GM18909 (cell line): ENCODE measurements around the gene CGNL1.

ENCODE experiments used
- ATAC-seq: cut with Tn5 transposase; IDR thresholded peaks from one replicate; pipeline ENCODE4 v1.9.1; 2021; ENCODE audit warnings: mild to moderate bottlenecking; ENCODE audit not compliant: unreplicated experiment, poor library complexity

The CGNL1 gene

GRCh38 chr15:57586661-57587424 is 210.5 kb downstream of the CGNL1 start:
- ATAC-seq = no peak

DNA sequence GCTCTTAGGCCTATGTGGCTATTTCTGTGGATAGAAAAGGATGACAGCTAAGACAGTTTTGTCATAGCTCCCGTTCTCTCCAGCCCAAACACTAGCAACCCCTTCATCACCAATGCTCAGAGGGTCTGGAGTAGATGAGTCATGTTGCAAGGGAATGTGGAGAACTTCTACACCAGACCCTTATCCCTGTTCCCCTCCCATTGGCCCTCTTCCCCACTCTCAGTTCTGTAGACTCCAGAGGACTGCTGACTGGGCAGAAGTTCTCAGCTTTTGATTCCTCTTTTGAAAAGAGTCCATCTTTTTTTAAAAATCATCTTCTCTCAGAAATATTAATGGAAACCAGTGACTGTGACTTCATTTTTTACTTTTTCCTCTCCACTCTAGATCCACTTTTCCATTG is 213.0 kb downstream of the CGNL1 start:
- ATAC-seq = no peak

GRCh38 chr15:57589754-57590153 is 213.4 kb downstream of the CGNL1 start:
- ATAC-seq = no peak

DNA sequence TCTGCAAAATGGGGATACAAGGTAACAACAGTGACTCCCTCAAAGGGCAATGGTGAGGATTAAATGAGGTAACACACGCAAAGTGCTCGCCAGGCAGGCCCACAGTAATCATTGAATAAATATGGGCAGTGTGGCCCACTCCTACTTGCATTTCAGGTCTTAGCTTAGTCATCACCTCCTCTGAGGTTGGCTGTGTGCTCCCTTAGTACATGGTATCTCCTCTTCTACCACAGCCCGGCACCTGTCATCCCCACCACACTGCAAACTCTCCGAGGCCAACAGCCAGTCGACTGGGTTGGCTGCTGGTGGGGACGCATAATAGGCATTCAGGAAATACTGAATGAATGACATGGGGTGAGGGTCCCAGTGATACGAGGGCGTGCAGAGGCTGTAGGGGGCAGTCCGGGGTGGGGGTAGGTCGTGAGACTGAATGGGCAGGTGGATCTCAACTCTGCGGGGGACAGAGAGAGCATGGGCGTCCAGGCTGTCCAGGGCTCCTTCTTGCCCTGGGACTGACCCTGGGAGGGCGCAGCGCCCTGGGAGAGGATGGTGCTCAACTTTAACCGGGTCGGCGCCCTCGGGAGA is 215.0 kb downstream of the CGNL1 start:
- no peak for ATAC-seq

- no peak for ATAC-seq
These were observed 215.6 kb downstream of the CGNL1 start, which contains the start of gene MYZAP for GRCh38 chr15:57591822-57592367. TSS of gene MYZAP (plus strand) at chr15:57591904. CDS start at chr15:57592035, 131 bp downstream.

DNA sequence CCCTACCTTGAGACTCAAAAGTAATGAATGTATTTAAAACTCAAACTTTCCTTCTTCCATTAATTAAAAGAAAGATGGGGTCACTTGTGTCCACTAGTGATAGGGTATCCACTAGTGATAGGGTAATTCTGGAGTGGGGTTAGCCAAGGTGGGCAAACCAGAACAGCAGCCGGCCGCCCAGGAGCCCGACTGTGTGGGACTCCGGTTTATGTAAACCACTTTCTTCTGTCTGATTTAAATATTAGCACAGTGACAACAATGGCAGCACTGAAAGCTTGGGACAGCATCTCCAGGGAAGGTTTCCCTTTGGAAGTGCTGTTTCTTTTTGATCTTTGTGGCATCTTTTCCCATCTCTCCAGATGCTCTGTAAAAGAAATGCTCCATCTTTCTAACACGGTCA is 216.1 kb downstream of the CGNL1 start:
- no peak for ATAC-seq

DNA sequence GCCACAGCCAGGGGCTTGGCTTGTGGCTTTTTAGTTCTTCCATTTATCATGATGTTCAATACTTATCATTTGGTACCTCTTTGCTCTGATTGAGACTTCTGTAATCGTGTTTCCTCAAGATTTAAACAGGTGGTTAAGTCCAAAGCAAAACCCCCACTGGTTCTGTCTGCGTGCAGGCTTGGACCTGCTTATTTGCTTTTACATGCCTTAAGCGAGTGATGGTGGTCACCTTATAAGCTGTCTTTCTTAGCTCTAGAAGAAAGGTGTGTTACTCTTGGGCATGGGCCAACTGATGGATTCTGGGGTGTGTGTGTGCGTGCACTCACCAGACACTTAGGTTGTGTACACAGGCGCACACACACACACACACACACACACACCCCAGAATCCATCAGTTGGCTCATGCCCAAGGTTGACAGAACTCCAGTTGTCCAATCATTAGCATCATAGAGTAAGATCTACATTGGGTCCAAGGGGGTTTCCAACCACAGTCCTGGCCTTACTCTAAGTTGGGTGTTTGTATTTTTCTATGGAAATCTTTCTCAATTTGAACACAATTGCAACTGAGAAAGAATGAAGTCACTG is 216.6 kb downstream of the CGNL1 start:
- ATAC-seq = no peak

DNA sequence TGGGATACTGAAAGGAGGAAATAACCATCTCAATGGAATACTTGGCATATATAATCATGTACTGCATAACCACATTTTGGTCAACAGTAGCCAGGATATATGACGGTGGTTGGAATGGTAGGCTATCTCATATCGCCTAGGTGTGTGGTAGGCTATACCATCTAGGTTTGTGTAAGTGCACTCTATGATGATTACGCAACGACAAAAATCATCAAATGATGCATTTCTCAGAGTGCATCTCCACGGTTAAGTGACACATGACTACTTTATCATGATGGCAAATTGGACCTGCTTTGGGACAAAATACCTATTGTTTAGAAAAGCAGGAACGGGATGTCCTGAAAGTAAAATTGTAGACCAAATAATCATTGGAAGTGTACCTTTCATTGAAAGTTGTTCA is 218.2 kb downstream of the CGNL1 start:
- no peak for ATAC-seq

- ATAC-seq = no peak
These were observed 218.9 kb downstream of the CGNL1 start for GRCh38 chr15:57595011-57595866.

- ATAC-seq = no peak
These were observed 220.1 kb downstream of the CGNL1 start for GRCh38 chr15:57596301-57596855.

GRCh38 chr15:57596978-57597377 is 220.7 kb downstream of the CGNL1 start:
- no peak for ATAC-seq

DNA sequence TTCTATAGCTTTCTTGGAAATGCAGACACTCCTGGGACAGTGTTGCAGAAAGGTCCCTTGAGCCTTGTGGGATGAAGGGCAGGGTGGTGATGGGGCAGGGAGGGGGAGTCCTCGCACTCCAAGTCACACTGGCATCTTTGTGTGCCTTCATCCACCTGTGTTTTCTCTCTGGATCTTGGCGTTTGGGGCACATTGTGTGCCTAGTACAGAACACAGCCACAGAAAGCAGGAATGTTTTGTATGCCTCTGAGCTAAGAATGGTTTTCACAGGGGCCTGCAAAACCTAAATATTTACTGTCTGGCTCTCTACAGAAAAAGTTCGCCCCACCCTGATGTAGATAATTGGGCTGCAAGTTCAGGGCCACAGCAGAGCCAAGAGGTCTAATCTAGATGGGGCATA is 221.1 kb downstream of the CGNL1 start:
- ATAC-seq = no peak

DNA sequence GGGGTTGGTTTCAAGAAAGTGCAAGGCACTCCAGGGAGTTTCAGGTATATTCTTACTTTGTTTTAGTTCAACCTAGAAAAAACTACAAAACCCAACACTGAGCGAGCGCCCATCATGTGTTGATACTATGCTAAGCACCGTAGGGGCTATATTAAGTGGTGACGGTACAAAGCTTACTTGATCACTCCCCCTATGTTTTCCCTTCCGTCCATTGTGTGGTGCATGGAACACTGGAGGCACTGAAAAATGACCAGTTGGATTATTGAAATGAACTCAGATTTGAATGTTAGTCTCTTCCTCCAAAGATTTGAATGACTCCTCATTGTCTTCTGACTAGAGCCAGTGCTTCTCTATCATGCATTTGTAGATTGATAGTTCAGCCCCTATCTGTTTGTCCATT is 222.0 kb downstream of the CGNL1 start:
- ATAC-seq = no peak

- ATAC-seq = no peak
These were observed 223.0 kb downstream of the CGNL1 start for GRCh38 chr15:57599296-57599810.

DNA sequence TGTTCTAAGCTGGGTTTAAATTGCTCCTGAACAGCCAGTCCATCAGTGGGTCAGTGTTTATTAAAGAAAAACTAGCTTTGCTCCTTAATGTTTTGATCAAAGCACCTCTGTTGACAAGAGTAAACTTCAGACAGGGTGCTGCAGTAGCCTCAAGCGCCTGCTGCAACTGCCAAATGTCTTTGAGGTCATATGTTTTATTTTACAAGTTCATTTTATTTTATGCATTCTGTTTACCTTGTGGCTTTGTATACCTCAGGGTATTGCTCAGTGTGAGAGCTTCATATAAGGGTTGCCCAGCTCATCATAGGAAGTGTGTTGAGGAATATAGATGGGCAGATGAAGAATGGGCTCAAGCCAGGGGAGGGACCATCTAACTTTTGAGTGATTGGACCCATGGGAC is 223.9 kb downstream of the CGNL1 start:
- no peak for ATAC-seq
